Psoas muscle (tissue), 8 donors: ENCODE results near the gene POC1B. TPM values are rescaled to one million over a fixed set of nuclear protein-coding genes. Genes with fewer than 3 reads are reported as not detected.

Experiments used
- ATAC-seq, 4 donors: fragments of 200-7000 bp; cut with Tn5 transposase; one replicate each; pipeline ENCODE4 v1.9.1; 2020; ENCODE audit warnings: moderate library complexity in 3 of 4, mild to moderate bottlenecking in 2 of 4
- DNase-seq, 2 donors: peaks; one replicate each; pipeline ENCODE4 v3.0.0-alpha.2; 2020
- H3K27ac ChIP-seq: fragments of 200-600 bp; one replicate; pipeline ENCODE4 v1.8.0; 2022
- H3K27me3 ChIP-seq, 3 donors: fragments of 200-600 bp in 1 of 3; one replicate each; pipeline versions ENCODE4 v1.6.1 to v1.8.0; 2013 to 2022; ENCODE audit warnings: low read length in 2 of 3, mild to moderate bottlenecking in 2 of 3, moderate library complexity in 1 of 3; ENCODE audit not compliant: insufficient read depth in 3 of 3
- H3K36me3 ChIP-seq, 2 donors: fragments of 200-600 bp in 1 of 2; one replicate each; pipeline versions ENCODE4 v1.6.1 to v1.8.0; 2013 to 2022; ENCODE audit warnings: low read depth in 1 of 2, mild to moderate bottlenecking in 1 of 2, moderate library complexity in 1 of 2; ENCODE audit not compliant: insufficient read depth in 1 of 2
- H3K4me1 ChIP-seq: fragments of 200-600 bp; one replicate; pipeline ENCODE4 v1.8.0; 2022
- H3K4me3 ChIP-seq: fragments of 200-600 bp; one replicate; pipeline ENCODE4 v1.8.0; 2022; ENCODE audit warnings: mild to moderate bottlenecking
- H3K9me3 ChIP-seq: fragments of 200-600 bp; one replicate; pipeline ENCODE4 v1.8.0; 2022
- WGBS, 3 donors: extraction: QIAGEN DNeasy Blood & Tissue Kit; methylation state at CpG; one replicate each; pipeline versions ENCODE4 v1.1.6 to v1.1.7; 2013; 5-methylcytosine and 5-hydroxymethylcytosine counted together
- intact Hi-C, 2 donors: fragments of 100-400 bp; cut with DNase I; formaldehyde crosslinking; loops; one replicate each; pipeline versions ENCODE4 v1.11.0 to v1.14.2; 2022
- polyA plus RNA-seq, 3 donors: library from polyadenylated mRNA; stranded (reverse); fragments of 200-250 nt; gene quantifications; one replicate each; pipeline ENCODE4 v1.2.3, GENCODE V29; 2013
- total RNA-seq, 4 donors: library from RNA; stranded (reverse); fragmentation: NEBNext Ultra II Directional in 2 of 4; extraction: Animal tissue kit (Norgen Biotek cat#: 25700) in 2 of 4; gene quantifications; one replicate each; pipeline versions ENCODE4 v1.2.1 to v1.2.4, GENCODE V29; 2021 to 2023
- TF ChIP-seq, protein P1 (sequence below): fragments of 200-600 bp; IDR thresholded peaks from one replicate; pipeline ENCODE4 v1.8.0; 2022; ENCODE audit warnings: antibody characterized with exemption
- donor health status: healthy with polysubstance abuse.
- donor health status: DM: no; HTN: no; CAD: no; lungs with moderate emphysema.
- donor health status: Bipolar disorder and iron deficiency.
- donor health status: healthy.
- donor health status: DM: yes; HTN: yes; CAD: no.
- donor health status: DM: no; HTN: no; CAD: no.
- donor health status: DM: no; HTN: no; CAD: no.
- donor health status: DM: yes; HTN: yes; CAD: no.

The POC1B gene
- total and polyA plus RNA-seq, 7 donors: 2.9 to 8.1 (median 5.3) TPM

- ATAC-seq (peak; percentile 90 to 92 (median 92)), DNase-seq (peak; percentile 84 to 91)
- TF ChIP-seq, protein P1, sequence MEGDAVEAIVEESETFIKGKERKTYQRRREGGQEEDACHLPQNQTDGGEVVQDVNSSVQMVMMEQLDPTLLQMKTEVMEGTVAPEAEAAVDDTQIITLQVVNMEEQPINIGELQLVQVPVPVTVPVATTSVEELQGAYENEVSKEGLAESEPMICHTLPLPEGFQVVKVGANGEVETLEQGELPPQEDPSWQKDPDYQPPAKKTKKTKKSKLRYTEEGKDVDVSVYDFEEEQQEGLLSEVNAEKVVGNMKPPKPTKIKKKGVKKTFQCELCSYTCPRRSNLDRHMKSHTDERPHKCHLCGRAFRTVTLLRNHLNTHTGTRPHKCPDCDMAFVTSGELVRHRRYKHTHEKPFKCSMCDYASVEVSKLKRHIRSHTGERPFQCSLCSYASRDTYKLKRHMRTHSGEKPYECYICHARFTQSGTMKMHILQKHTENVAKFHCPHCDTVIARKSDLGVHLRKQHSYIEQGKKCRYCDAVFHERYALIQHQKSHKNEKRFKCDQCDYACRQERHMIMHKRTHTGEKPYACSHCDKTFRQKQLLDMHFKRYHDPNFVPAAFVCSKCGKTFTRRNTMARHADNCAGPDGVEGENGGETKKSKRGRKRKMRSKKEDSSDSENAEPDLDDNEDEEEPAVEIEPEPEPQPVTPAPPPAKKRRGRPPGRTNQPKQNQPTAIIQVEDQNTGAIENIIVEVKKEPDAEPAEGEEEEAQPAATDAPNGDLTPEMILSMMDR: peak; percentile 62
- H3K9me3 ChIP-seq: no peaks in the 10 kb centered on the region
- H3K4me3 ChIP-seq: peak within 1 kb of the TSS; percentile 88
- no peaks in the 10 kb centered on the region for H3K27me3 ChIP-seq
- intact Hi-C loops: loop anchor here (2.0 to 10.0 kb wide), 5 partner anchors 54 to 1380 kb away; partner anchors contain the start of genes CEP290 (in 1 of the 2), DUSP6 (in 1 of the 2) and TMTC3 (in 1 of the 2)
- 0 to 1% (median 1%) methylated on average over 43 of the region's 43 CpGs for WGBS, 3 donors
- H3K36me3 ChIP-seq: no peaks in the 10 kb centered on the region
- peaks cover 22% of the 10 kb centered on the region for H3K4me1 ChIP-seq
- H3K27ac ChIP-seq: peak within 1 kb of the TSS; percentile 89
These were observed 1.1 kb downstream of the POC1B start, which contains the start of gene GALNT4 for GRCh38 chr12:89524541-89525304. GALNT4 (minus strand) TSS chr12:89524796; CDS start chr12:89524549, 247 bp downstream.

- Histone ChIP-seq H3K4me1 (peaks cover 22% of the 10 kb centered on the region), H3K27ac (peak overlapping the region; percentile 89), H3K9me3 (no peaks in the 10 kb centered on the region), H3K4me3 (peak overlapping the region; percentile 88), H3K27me3 (no peaks in the 10 kb centered on the region), H3K36me3 (no peaks in the 10 kb centered on the region)
- 29 to 33% (median 29%) methylated on average over 21 of the region's 21 CpGs for WGBS, 3 donors
- ATAC-seq (no peak), DNase-seq (no peak)
- TF ChIP-seq, protein P1: no peak
- intact Hi-C loops: loop anchor here (2.0 to 10.0 kb wide), 3 partner anchors 53 to 1379 kb away; partner anchors contain the start of genes CEP290 (in 1 of the 2) and TMTC3 (in 1 of the 2)
These were observed 1.9 kb downstream of the POC1B start for GRCh38 chr12:89523843-89524540.

DNA sequence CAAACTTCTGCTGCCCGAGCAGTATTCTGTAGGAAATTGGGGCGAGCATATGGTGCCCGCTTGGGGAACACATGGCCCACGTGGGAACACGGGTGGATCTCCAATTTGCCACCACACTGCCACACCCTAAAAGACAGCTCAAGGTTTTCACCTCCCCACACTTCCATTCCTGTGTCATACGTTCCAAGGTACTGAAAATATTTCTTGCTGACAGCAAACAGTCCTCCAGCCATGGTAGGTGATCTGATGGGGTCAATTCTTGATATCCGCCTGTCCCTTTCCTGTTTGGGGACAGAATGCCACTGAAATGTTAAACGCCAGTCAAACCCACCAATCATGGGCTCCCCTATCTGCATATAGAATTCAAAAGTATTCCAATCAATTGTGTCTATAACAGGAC is 2.5 kb downstream of the POC1B start:
- TF ChIP-seq, protein P1: no peak
- no peak for DNase-seq
- H3K36me3 ChIP-seq: no peaks in the 10 kb centered on the region
- no peaks in the 10 kb centered on the region for H3K9me3 ChIP-seq
- no peaks in the 10 kb centered on the region for H3K27me3 ChIP-seq
- 86 to 89% (median 88%) methylated on average over 8 of the region's 8 CpGs for WGBS, 3 donors
- H3K27ac ChIP-seq: no peak overlapping the region
- peak overlapping the region; percentile 88 for H3K4me3 ChIP-seq
- intact Hi-C loops: loop anchor here (10.0 kb wide), 2 partner anchors 479 to 1379 kb away; partner anchors contain the start of genes CEP290 (in 1 of the 2) and TMTC3 (in 1 of the 2)
- no peak for ATAC-seq
- H3K4me1 ChIP-seq: peaks cover 22% of the 10 kb centered on the region

GRCh38 chr12:89521364-89522223 is 4.3 kb downstream of the POC1B start:
- DNase-seq (no peak), ATAC-seq (no peak)
- intact Hi-C loops: loop anchor here (10.0 kb wide), 2 partner anchors 477 to 1377 kb away; partner anchors contain the start of genes CEP290 (in 1 of the 2) and TMTC3 (in 1 of the 2)
- H3K27me3 ChIP-seq: no peaks in the 10 kb centered on the region
- no peaks in the 10 kb centered on the region for H3K9me3 ChIP-seq
- WGBS, 3 donors: 87 to 92% (median 88%) methylated on average over 7 of the region's 7 CpGs
- H3K27ac ChIP-seq: no peak overlapping the region
- H3K4me1 ChIP-seq: peaks cover 20% of the 10 kb centered on the region
- TF ChIP-seq, protein P1: no peak
- H3K36me3 ChIP-seq: no peaks in the 10 kb centered on the region
- H3K4me3 ChIP-seq: no peak overlapping the region
